GM21447 (cell line): ENCODE measurements around the gene PPP2R1B.
A peak's percentile ranks its signal among the peaks of the same experiment; 100 is the strongest.

Source experiments
- ATAC-seq: cut with Tn5 transposase; IDR thresholded peaks from one replicate; pipeline ENCODE4 v1.9.1; 2021; ENCODE audit not compliant: unreplicated experiment

Gene PPP2R1B

GRCh38 chr11:111698852-111699559 is 67.2 kb downstream of the PPP2R1B start:
- ATAC-seq = no peak

DNA sequence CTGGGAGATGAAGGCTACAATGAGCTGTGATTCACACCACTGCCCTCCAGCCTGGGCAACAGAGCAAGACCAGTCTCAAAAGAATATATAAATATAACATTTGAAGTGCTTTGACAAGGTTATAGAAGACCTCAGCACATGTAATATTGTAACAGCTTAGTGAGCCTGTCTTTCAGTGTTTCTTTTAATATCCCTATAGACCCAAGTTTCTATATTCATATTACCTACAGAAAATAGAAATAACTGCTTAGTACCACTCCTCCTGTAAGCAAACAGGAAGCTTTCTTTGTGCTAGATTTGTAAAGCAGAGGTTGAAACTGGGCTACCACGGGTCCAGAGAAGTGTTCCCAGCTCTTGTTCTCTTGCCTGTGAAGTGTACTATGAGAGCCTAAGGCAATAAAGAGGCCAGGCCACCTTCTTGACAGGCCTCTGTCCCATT is 68.2 kb downstream of the PPP2R1B start:
- ATAC-seq = peak; percentile 72

GRCh38 chr11:111696556-111696955 is 69.6 kb downstream of the PPP2R1B start:
- ATAC-seq = no peak

DNA sequence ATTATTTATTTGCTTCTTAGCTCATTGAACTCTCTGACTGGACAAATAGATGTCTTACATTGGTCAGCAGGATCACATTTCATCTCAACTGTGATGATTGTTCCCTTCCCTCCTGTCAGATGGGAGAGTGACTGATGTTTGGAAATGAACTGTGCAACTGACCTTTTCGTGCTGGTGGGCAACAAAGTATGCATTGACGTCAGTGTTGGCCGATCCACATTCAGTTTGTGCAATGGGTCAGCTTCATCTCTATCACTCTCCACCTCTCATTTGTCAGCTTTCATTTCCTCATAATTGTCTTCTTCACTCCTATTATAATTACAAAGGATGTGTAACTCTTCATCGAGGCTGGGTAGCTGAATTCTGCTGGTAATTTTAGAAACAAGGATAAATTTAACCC is 71.3 kb downstream of the PPP2R1B start:
- ATAC-seq = no peak

- no peak for ATAC-seq
Observed at GRCh38 chr11:111693224-111693937, 72.8 kb downstream of the PPP2R1B start.

DNA sequence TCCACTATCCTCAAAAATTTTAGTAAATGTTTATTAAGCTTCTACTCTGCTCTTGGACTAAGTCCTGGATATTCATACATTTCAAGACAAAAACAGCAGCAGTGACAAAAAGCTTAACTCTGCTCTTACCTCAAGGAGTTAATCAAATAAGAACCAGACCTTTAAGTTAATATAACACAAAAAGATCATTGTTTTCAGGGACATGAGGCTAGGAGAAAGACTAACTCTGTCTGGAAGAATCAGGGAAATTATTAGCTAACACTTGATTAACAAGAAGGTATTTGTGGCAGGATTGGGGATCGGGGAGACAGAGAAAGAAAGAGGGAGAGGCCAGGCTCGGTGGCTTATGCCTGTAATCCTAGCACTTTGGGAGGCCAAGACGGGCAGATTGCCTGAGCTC is 74.4 kb downstream of the PPP2R1B start:
- no peak for ATAC-seq

DNA sequence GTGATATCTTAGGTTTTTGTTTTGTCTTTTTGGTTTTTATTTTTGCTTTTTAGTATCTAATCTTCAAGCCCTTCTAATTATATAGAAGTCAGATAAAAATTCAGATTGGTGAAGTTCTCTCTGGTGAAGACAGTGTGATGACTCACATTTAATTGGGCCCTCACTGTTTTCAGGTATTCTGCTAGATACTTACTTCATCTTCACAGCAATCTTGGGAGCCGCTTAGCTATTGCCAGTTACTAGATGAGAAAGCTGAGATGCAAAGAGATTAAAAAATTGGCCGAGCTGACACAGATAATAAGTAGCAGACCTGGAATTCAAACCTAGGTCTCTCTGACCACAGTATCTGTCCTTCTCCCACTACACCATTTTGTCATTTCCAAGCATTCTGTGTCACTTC is 75.0 kb downstream of the PPP2R1B start:
- ATAC-seq = no peak

- no peak for ATAC-seq
Observed at GRCh38 chr11:111688013-111688412, 78.2 kb downstream of the PPP2R1B start.

DNA sequence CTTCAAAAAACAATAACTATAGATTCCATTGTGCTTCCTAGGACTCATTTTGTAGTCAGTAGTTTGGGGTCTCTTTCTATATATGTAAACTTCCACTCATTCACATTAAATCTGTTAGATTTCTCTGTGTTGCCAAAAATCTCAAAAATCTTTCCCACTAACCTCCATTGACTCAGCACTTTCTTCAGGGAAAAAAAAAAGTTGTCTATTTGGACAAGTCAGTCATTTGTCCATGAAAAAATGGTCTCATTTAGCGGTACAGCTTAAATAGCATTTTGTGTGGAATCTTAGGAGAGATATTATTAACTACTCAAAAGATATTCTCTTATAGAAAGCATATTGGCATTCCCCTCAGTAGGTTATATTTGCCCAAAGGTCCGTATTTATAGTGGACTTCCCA is 81.9 kb downstream of the PPP2R1B start:
- ATAC-seq = no peak

- ATAC-seq = no peak
Observed at GRCh38 chr11:111683806-111684205, 82.4 kb downstream of the PPP2R1B start.

DNA sequence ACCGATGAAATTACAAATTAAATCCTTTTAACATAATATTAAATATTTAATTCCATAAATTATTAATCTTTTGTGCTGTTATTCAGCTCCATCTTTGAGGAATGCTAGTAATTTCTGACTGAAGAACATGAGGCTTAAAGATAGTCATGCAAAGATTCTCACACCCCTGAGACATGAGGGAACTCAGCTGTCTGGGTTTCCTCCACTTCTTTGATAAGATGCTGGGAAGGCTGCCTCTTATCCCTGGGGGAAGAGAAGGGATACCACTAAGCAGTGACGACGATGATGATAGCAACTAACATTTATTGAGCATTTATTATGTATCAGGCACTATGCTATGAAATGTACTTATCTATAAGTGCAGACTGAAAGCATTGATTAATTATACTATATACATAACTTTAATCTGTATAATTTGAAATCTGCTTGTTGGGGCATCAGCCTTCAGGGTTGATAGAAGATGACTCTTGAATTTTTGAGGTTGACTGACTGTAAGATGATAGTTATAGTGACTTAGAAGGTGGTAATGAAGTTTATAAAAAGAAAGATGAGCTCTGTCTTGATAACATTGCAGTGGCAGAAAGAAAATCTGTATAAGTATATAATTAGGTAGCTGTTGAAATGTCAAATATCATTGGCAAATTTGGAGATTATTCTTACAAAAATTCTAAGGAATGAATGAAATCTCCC is 85.6 kb downstream of the PPP2R1B start:
- no peak for ATAC-seq
